ENCODE results near the gene C16orf87.
A peak's percentile ranks its signal among the peaks of the same experiment; 100 is the strongest.

The C16orf87 gene

GRCh38 chr16:46763147-46763546 is 67.8 kb downstream of the C16orf87 start:
- Histone ChIP-seq H3K9ac (no peak overlapping the region), H3K4me1 (peaks cover 50% of the 10 kb centered on the region), H3K27me3 (no peaks in the 10 kb centered on the region), H3K4me3 (no peak overlapping the region), H3K36me3 (no peaks in the 10 kb centered on the region), H3K9me3 (no peaks in the 10 kb centered on the region), H4K20me1 (no peaks in the 10 kb centered on the region), H3K4me2 (peak overlapping the region; percentile 61), H3K27ac (no peak overlapping the region)
- TF ChIP-seq Cebpa-rat (IDR thresholded peaks at IDR 0.05): no peak

- no peak for TF ChIP-seq Cebpa-rat (IDR thresholded peaks at IDR 0.05)
- Histone ChIP-seq H3K4me2 (peak overlapping the region; percentile 61), H3K4me1 (peaks cover 56% of the 10 kb centered on the region), H3K9me3 (no peaks in the 10 kb centered on the region), H3K27ac (no peak overlapping the region), H3K27me3 (no peaks in the 10 kb centered on the region), H4K20me1 (no peaks in the 10 kb centered on the region), H3K36me3 (no peaks in the 10 kb centered on the region), H3K4me3 (no peak overlapping the region), H3K9ac (no peak overlapping the region)
Measured at GRCh38 chr16:46762583-46762982, 68.4 kb downstream of the C16orf87 start.

GRCh38 chr16:46759309-46759708 is 71.7 kb downstream of the C16orf87 start:
- TF ChIP-seq Cebpa-rat (IDR thresholded peaks at IDR 0.05): no peak
- H3K4me3 ChIP-seq: no peak overlapping the region
- no peaks in the 10 kb centered on the region for H3K27me3 ChIP-seq
- peaks cover 57% of the 10 kb centered on the region for H3K4me1 ChIP-seq
- no peak overlapping the region for H3K27ac ChIP-seq
- H3K36me3 ChIP-seq: no peaks in the 10 kb centered on the region
- no peaks in the 10 kb centered on the region for H3K9me3 ChIP-seq
- H4K20me1 ChIP-seq: no peaks in the 10 kb centered on the region
- H3K4me2 ChIP-seq: no peak overlapping the region
- H3K9ac ChIP-seq: no peak overlapping the region

- no peaks in the 10 kb centered on the region for H4K20me1 ChIP-seq
- no peaks in the 10 kb centered on the region for H3K36me3 ChIP-seq
- H3K27me3 ChIP-seq: no peaks in the 10 kb centered on the region
- H3K4me1 ChIP-seq: peaks cover 41% of the 10 kb centered on the region
- H3K9me3 ChIP-seq: no peaks in the 10 kb centered on the region
- no peak overlapping the region for H3K4me3 ChIP-seq
- 0 out of 2 replicates have a peak overlapping the region, but pooled peaks have one; percentile 7 for H3K27ac ChIP-seq
- no peak overlapping the region for H3K9ac ChIP-seq
- H3K4me2 ChIP-seq: peak overlapping the region; percentile 45
- no peak for TF ChIP-seq Cebpa-rat (IDR thresholded peaks at IDR 0.05)
Measured at GRCh38 chr16:46757339-46758050, 73.5 kb downstream of the C16orf87 start.

- H3K4me2 ChIP-seq: no peak overlapping the region
- no peak for TF ChIP-seq Cebpa-rat (IDR thresholded peaks at IDR 0.05)
Measured at GRCh38 chr16:46756772-46757171, 74.2 kb downstream of the C16orf87 start.

GRCh38 chr16:46753015-46753414 is 78.0 kb downstream of the C16orf87 start:
- H3K4me3 ChIP-seq: no peak overlapping the region
- no peaks in the 10 kb centered on the region for H3K36me3 ChIP-seq
- H4K20me1 ChIP-seq: no peaks in the 10 kb centered on the region
- H3K4me1 ChIP-seq: peaks cover 49% of the 10 kb centered on the region
- H3K4me2 ChIP-seq: no peak overlapping the region
- H3K27ac ChIP-seq: no peak overlapping the region
- no peak overlapping the region for H3K9ac ChIP-seq
- no peaks in the 10 kb centered on the region for H3K27me3 ChIP-seq
- no peaks in the 10 kb centered on the region for H3K9me3 ChIP-seq
- no peak for TF ChIP-seq Cebpa-rat (IDR thresholded peaks at IDR 0.05)

More at GRCh38 chr16:46756772-46757171, 74.2 kb downstream of the C16orf87 start:
- Histone ChIP-seq H3K4me1 (peaks cover 33% of the 10 kb centered on the region), H4K20me1 (no peaks in the 10 kb centered on the region), H3K27me3 (no peaks in the 10 kb centered on the region), H3K9me3 (no peaks in the 10 kb centered on the region), H3K9ac (no peak overlapping the region), H3K4me3 (no peak overlapping the region), H3K36me3 (no peaks in the 10 kb centered on the region), H3K27ac (no peak overlapping the region)

- peaks cover 43% of the 10 kb centered on the region for H3K4me1 ChIP-seq
Measured at GRCh38 chr16:46751381-46751780, 79.6 kb downstream of the C16orf87 start.

GRCh38 chr16:46748775-46749705 is 81.9 kb downstream of the C16orf87 start:
- H3K4me3 ChIP-seq: no peak overlapping the region
- peak overlapping the region; percentile 57 for H3K27ac ChIP-seq
- no peaks in the 10 kb centered on the region for H3K36me3 ChIP-seq
- H4K20me1 ChIP-seq: no peaks in the 10 kb centered on the region
- no peaks in the 10 kb centered on the region for H3K9me3 ChIP-seq
- H3K9ac ChIP-seq: peak overlapping the region; percentile 22; the same call in 1 of the 2 replicates
- H3K4me2 ChIP-seq: peak overlapping the region; percentile 68
- no peak for TF ChIP-seq Cebpa-rat (IDR thresholded peaks at IDR 0.05)
- peaks cover 52% of the 10 kb centered on the region for H3K4me1 ChIP-seq
- H3K27me3 ChIP-seq: no peaks in the 10 kb centered on the region

More at GRCh38 chr16:46751381-46751780, 79.6 kb downstream of the C16orf87 start:
- no peaks in the 10 kb centered on the region for H3K27me3 ChIP-seq
- H3K27ac ChIP-seq: 0 out of 2 replicates have a peak overlapping the region, but pooled peaks have one; percentile 13
- no peak overlapping the region for H3K4me2 ChIP-seq
- H3K9ac ChIP-seq: no peak overlapping the region
- no peaks in the 10 kb centered on the region for H3K36me3 ChIP-seq
- H3K9me3 ChIP-seq: no peaks in the 10 kb centered on the region
- H3K4me3 ChIP-seq: no peak overlapping the region
- no peak for TF ChIP-seq Cebpa-rat (IDR thresholded peaks at IDR 0.05)
- no peaks in the 10 kb centered on the region for H4K20me1 ChIP-seq

GRCh38 chr16:46747777-46748651 is 83.0 kb downstream of the C16orf87 start, which contains the start of gene MYLK3:
TSS of gene MYLK3 (minus strand) at chr16:46748344. CDS start at chr16:46748193, 151 bp downstream.
- H3K27me3 ChIP-seq: no peaks in the 10 kb centered on the region
- peak within 1 kb of the TSS; percentile 22; the same call in 1 of the 2 replicates for H3K9ac ChIP-seq
- no peaks in the 10 kb centered on the region for H3K36me3 ChIP-seq
- no peak within 1 kb of the TSS for H3K4me3 ChIP-seq
- TF ChIP-seq Cebpa-rat (IDR thresholded peaks at IDR 0.05): no peak
- H3K4me1 ChIP-seq: peaks cover 62% of the 10 kb centered on the region
- H3K27ac ChIP-seq: peak within 1 kb of the TSS; percentile 57
- no peaks in the 10 kb centered on the region for H3K9me3 ChIP-seq
- H4K20me1 ChIP-seq: no peaks in the 10 kb centered on the region
- peak within 1 kb of the TSS; percentile 68 for H3K4me2 ChIP-seq
